ENCODE results near the gene BMS1.

Gene BMS1

GRCh38 chr10:42755556-42756093 lies 27.0 kb upstream of the BMS1 start:
- no peaks in the 10 kb centered on the region for H3K36me3 ChIP-seq (ENCODE audit: control insufficient read depth, insufficient read depth, low read length)
- H3K9ac ChIP-seq (ENCODE audit: low read depth, low read length) = no peak overlapping the region
- H3K4me3 ChIP-seq (ENCODE audit: low read depth, low read length) = peak overlapping the region; percentile 56
- H3K4me1 ChIP-seq (ENCODE audit: control insufficient read depth, insufficient read depth, low read length) = peaks cover 2% of the 10 kb centered on the region
- no peaks in the 10 kb centered on the region for H3K9me3 ChIP-seq (ENCODE audit: control insufficient read depth, insufficient read depth, low read length)
- peaks cover 64% of the 10 kb centered on the region for H3K27me3 ChIP-seq (ENCODE audit: control insufficient read depth, insufficient read depth, low read length)

DNA sequence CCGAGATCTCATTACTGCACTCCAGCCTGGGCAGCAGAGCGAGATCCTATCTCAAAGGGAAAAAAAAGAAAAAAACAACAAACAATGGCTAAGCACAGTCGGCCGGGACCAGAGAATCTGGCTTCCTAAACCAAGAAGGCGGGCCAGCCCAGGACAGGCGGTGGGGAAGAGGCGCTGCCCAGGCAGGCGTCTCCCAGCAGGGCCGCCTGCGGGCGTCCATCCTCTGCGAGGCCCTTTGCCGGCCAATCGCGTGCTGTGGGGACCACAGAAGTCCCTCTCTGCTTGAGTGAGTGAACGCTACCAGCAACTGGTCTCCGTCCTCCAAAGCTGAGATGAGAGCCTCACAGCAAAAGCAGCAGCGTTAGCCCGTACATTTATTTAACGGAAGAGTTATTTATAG lies 14.7 kb upstream of the BMS1 start:
- no peaks in the 10 kb centered on the region for H3K36me3 ChIP-seq (ENCODE audit: control insufficient read depth, insufficient read depth, low read length)
- no peaks in the 10 kb centered on the region for H3K4me1 ChIP-seq (ENCODE audit: control insufficient read depth, insufficient read depth, low read length)
- no peak overlapping the region for H3K4me3 ChIP-seq (ENCODE audit: low read depth, low read length)
- no peak overlapping the region for H3K9ac ChIP-seq (ENCODE audit: low read depth, low read length)
- H3K27me3 ChIP-seq (ENCODE audit: control insufficient read depth, insufficient read depth, low read length) = no peaks in the 10 kb centered on the region
- no peaks in the 10 kb centered on the region for H3K9me3 ChIP-seq (ENCODE audit: control insufficient read depth, insufficient read depth, low read length)

DNA sequence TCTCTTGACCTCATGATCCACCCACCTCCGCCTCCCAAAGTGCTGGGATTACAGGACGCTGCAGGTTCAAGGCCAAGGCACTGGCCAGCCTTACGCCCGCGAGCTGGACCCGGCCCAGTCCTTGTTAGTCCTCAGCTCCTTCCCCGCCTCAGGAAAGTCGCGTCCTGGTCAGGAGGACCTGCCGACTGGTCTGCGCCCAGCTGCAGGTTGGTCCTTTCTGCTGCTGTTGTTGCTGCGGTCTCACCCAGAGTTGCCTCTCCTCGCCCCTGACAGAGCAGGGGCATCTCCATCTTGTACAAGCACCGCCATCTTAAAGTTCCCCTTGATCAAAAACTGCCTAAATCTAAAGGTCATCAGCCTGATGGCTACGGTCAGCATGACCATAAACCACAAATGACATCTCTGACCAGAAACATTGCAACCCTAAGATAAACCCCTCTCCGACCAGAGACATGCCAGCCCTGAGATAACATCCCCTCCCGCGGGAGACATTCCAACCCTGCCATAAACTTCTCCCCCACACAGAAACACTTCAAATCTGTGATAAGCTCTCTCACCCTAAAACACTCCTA lies 13.9 kb upstream of the BMS1 start:
- Histone ChIP-seq H3K9me3 (ENCODE audit: control insufficient read depth, insufficient read depth, low read length) (no peaks in the 10 kb centered on the region), H3K36me3 (ENCODE audit: control insufficient read depth, insufficient read depth, low read length) (no peaks in the 10 kb centered on the region), H3K4me3 (ENCODE audit: low read depth, low read length) (no peak overlapping the region), H3K4me1 (ENCODE audit: control insufficient read depth, insufficient read depth, low read length) (no peaks in the 10 kb centered on the region), H3K9ac (ENCODE audit: low read depth, low read length) (no peak overlapping the region), H3K27me3 (ENCODE audit: control insufficient read depth, insufficient read depth, low read length) (no peaks in the 10 kb centered on the region)

DNA sequence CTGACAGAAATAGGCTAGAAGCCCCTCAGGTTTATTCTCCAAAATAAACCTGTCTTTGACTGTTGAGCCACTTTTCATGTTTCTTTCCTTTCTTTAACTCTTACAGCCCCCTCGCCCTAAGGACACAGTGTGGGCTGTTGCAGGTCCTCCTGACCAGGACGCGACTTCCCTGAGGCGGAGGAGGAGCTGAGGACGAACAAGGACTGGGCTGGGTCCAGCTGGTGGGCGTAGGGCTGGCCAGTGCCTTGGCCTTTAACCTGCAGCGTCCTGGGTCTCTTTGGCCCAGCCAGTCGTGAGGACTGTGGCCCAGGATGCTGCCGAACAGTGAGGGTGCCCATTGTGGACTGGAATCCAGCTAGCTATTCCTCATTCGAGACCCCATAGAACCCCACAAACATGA lies 13.4 kb upstream of the BMS1 start:
- no peak overlapping the region for H3K4me3 ChIP-seq (ENCODE audit: low read depth, low read length)
- no peaks in the 10 kb centered on the region for H3K27me3 ChIP-seq (ENCODE audit: control insufficient read depth, insufficient read depth, low read length)
- no peak overlapping the region for H3K9ac ChIP-seq (ENCODE audit: low read depth, low read length)
- no peaks in the 10 kb centered on the region for H3K36me3 ChIP-seq (ENCODE audit: control insufficient read depth, insufficient read depth, low read length)
- H3K9me3 ChIP-seq (ENCODE audit: control insufficient read depth, insufficient read depth, low read length) = no peaks in the 10 kb centered on the region
- H3K4me1 ChIP-seq (ENCODE audit: control insufficient read depth, insufficient read depth, low read length) = no peaks in the 10 kb centered on the region

- Histone ChIP-seq H3K27me3 (ENCODE audit: control insufficient read depth, insufficient read depth, low read length) (no peaks in the 10 kb centered on the region), H3K4me1 (ENCODE audit: control insufficient read depth, insufficient read depth, low read length) (no peaks in the 10 kb centered on the region), H3K4me3 (ENCODE audit: low read depth, low read length) (no peak overlapping the region), H3K9ac (ENCODE audit: low read depth, low read length) (no peak overlapping the region), H3K9me3 (ENCODE audit: control insufficient read depth, insufficient read depth, low read length) (no peaks in the 10 kb centered on the region), H3K36me3 (ENCODE audit: control insufficient read depth, insufficient read depth, low read length) (no peaks in the 10 kb centered on the region)
Measured at GRCh38 chr10:42769673-42770072, 12.9 kb upstream of the BMS1 start.

GRCh38 chr10:42776681-42777080 lies 5.9 kb upstream of the BMS1 start:
- Histone ChIP-seq H3K36me3 (ENCODE audit: control insufficient read depth, insufficient read depth, low read length) (no peaks in the 10 kb centered on the region), H3K9me3 (ENCODE audit: control insufficient read depth, insufficient read depth, low read length) (no peaks in the 10 kb centered on the region), H3K9ac (ENCODE audit: low read depth, low read length) (no peak overlapping the region), H3K4me3 (ENCODE audit: low read depth, low read length) (no peak overlapping the region), H3K4me1 (ENCODE audit: control insufficient read depth, insufficient read depth, low read length) (peaks cover 4% of the 10 kb centered on the region), H3K27me3 (ENCODE audit: control insufficient read depth, insufficient read depth, low read length) (peaks cover 22% of the 10 kb centered on the region)

DNA sequence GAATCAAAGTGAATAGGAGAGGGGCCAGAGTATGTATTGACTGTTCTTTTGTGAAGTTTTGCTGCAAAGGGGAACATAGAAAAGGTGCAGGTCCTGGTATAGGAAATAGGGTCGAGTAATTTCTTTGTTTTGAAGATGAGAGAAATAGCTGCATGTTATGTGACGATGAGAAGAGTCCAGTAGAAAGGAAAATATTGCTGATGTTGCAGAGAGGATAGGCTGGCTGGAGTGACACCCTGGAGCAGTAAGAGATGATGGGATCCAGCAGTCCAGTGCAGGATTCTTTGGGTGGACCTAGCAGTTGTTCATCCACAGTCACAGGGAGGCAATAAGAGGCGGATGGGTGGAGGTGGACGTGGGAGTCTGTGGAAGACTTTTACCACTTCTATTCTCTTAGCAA lies 2.1 kb upstream of the BMS1 start:
- Histone ChIP-seq H3K9ac (ENCODE audit: low read depth, low read length) (no peak overlapping the region), H3K9me3 (ENCODE audit: control insufficient read depth, insufficient read depth, low read length) (no peaks in the 10 kb centered on the region), H3K4me1 (ENCODE audit: control insufficient read depth, insufficient read depth, low read length) (peaks cover 2% of the 10 kb centered on the region), H3K4me3 (ENCODE audit: low read depth, low read length) (no peak overlapping the region), H3K27me3 (ENCODE audit: control insufficient read depth, insufficient read depth, low read length) (peaks cover 22% of the 10 kb centered on the region), H3K36me3 (ENCODE audit: control insufficient read depth, insufficient read depth, low read length) (peaks cover 6% of the 10 kb centered on the region)

GRCh38 chr10:42781893-42782445 lies 626 bp upstream of the BMS1 start:
- H3K4me3 ChIP-seq (ENCODE audit: low read depth, low read length) = peak overlapping the region; percentile 67
- H3K36me3 ChIP-seq (ENCODE audit: control insufficient read depth, insufficient read depth, low read length) = peaks cover 15% of the 10 kb centered on the region
- no peaks in the 10 kb centered on the region for H3K9me3 ChIP-seq (ENCODE audit: control insufficient read depth, insufficient read depth, low read length)
- peak overlapping the region; percentile 93 for H3K9ac ChIP-seq (ENCODE audit: low read depth, low read length)
- peaks cover 2% of the 10 kb centered on the region for H3K4me1 ChIP-seq (ENCODE audit: control insufficient read depth, insufficient read depth, low read length)
- H3K27me3 ChIP-seq (ENCODE audit: control insufficient read depth, insufficient read depth, low read length) = peaks cover 19% of the 10 kb centered on the region

GRCh38 chr10:42783181-42783549 lies 570 bp downstream of the BMS1 start:
- Histone ChIP-seq H3K27me3 (ENCODE audit: control insufficient read depth, insufficient read depth, low read length) (peaks cover 13% of the 10 kb centered on the region), H3K4me1 (ENCODE audit: control insufficient read depth, insufficient read depth, low read length) (peaks cover 2% of the 10 kb centered on the region), H3K9me3 (ENCODE audit: control insufficient read depth, insufficient read depth, low read length) (no peaks in the 10 kb centered on the region), H3K4me3 (ENCODE audit: low read depth, low read length) (peak overlapping the region; percentile 67), H3K9ac (ENCODE audit: low read depth, low read length) (peak overlapping the region; percentile 93), H3K36me3 (ENCODE audit: control insufficient read depth, insufficient read depth, low read length) (peaks cover 23% of the 10 kb centered on the region)

- Histone ChIP-seq H3K36me3 (ENCODE audit: control insufficient read depth, insufficient read depth, low read length) (peaks cover 34% of the 10 kb centered on the region), H3K9me3 (ENCODE audit: control insufficient read depth, insufficient read depth, low read length) (no peaks in the 10 kb centered on the region), H3K4me1 (ENCODE audit: control insufficient read depth, insufficient read depth, low read length) (peaks cover 2% of the 10 kb centered on the region), H3K9ac (ENCODE audit: low read depth, low read length) (no peak overlapping the region), H3K27me3 (ENCODE audit: control insufficient read depth, insufficient read depth, low read length) (peaks cover 5% of the 10 kb centered on the region), H3K4me3 (ENCODE audit: low read depth, low read length) (no peak overlapping the region)
Measured at GRCh38 chr10:42785759-42786158, 3.2 kb downstream of the BMS1 start.

DNA sequence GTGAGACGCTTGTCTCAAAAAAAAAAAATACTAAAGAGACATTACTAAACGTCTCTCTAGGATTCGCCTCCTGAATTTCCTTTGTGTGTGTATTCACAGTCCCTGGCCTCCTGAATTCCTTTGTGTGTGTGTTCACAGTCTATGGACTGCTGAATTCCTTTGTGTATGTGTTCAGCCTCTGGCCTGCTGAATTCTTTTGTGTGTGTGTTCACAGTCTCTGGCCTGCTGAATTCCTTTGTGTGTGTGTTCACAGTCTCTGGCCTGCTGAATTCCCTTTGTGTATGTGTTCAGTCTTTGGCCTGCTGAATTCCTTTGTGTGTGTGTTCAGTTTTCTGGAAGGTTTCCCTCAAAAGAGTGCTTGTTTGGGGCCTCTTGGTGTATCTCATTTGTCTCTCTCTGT lies 8.2 kb downstream of the BMS1 start:
- Histone ChIP-seq H3K4me1 (ENCODE audit: control insufficient read depth, insufficient read depth, low read length) (no peaks in the 10 kb centered on the region), H3K9me3 (ENCODE audit: control insufficient read depth, insufficient read depth, low read length) (no peaks in the 10 kb centered on the region), H3K27me3 (ENCODE audit: control insufficient read depth, insufficient read depth, low read length) (no peaks in the 10 kb centered on the region), H3K9ac (ENCODE audit: low read depth, low read length) (no peak overlapping the region), H3K36me3 (ENCODE audit: control insufficient read depth, insufficient read depth, low read length) (peaks cover 55% of the 10 kb centered on the region), H3K4me3 (ENCODE audit: low read depth, low read length) (no peak overlapping the region)

- Histone ChIP-seq H3K4me3 (ENCODE audit: low read depth, low read length) (no peak overlapping the region), H3K27me3 (ENCODE audit: control insufficient read depth, insufficient read depth, low read length) (no peaks in the 10 kb centered on the region), H3K9ac (ENCODE audit: low read depth, low read length) (no peak overlapping the region), H3K9me3 (ENCODE audit: control insufficient read depth, insufficient read depth, low read length) (no peaks in the 10 kb centered on the region), H3K4me1 (ENCODE audit: control insufficient read depth, insufficient read depth, low read length) (no peaks in the 10 kb centered on the region), H3K36me3 (ENCODE audit: control insufficient read depth, insufficient read depth, low read length) (peaks cover 59% of the 10 kb centered on the region)
Measured at GRCh38 chr10:42795701-42796100, 13.1 kb downstream of the BMS1 start.

Data from iPS-15b (cell line).